Dedifferentiated amniotic fluid mesenchymal stem cell (primary cell): ENCODE measurements around the gene ARHGEF18.
"Not testable (repeated sequence)": the region's sequence is repeated elsewhere in the genome, so short reads cannot be mapped to it uniquely, and the experiment has no call there.

Source experiments
- DNase-seq: peaks from one replicate; pipeline ENCODE4 v3.0.0-alpha.2; 2016; ENCODE audit errors: extremely low spot score

ARHGEF18 gene

DNA sequence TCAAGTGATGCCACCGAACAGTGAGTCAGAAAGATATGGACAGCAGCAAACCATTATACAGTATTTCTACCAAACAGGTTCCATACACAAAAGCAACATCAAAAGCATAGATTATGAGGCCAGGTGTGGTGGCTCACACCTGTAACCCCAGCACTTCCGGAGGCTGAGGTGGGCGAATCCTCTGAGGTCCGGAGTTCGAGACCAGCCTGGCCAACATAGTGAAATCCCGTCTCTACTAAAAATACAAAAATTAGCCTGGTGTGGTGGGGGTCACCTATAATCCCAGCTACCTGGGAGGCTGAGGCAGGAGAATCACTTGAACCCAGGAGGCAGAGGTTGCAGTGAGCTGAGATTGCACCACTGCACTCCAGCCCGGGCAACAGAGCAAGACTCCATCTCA lies 1.7 kb upstream of the ARHGEF18 start:
- not testable (repeated sequence) for DNase-seq

DNA sequence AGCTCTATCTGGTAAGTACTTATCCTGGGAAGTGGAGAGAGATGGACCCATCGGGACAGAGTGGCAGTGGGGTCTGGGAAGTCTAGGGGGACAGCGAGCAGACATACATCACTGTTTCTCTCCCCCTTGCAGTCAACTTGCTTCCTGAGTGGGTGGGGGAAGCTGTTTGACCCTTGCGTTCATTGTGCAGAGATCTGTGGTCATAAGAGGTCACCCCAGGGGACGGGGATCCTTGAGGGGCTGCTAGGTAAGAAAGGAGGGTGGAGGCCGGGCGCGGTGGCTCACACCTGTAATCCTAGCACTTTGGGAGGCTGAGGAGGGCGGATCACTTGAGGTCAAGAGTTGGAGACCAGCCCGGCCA lies 474 bp downstream of the ARHGEF18 start:
- no peak for DNase-seq

DNA sequence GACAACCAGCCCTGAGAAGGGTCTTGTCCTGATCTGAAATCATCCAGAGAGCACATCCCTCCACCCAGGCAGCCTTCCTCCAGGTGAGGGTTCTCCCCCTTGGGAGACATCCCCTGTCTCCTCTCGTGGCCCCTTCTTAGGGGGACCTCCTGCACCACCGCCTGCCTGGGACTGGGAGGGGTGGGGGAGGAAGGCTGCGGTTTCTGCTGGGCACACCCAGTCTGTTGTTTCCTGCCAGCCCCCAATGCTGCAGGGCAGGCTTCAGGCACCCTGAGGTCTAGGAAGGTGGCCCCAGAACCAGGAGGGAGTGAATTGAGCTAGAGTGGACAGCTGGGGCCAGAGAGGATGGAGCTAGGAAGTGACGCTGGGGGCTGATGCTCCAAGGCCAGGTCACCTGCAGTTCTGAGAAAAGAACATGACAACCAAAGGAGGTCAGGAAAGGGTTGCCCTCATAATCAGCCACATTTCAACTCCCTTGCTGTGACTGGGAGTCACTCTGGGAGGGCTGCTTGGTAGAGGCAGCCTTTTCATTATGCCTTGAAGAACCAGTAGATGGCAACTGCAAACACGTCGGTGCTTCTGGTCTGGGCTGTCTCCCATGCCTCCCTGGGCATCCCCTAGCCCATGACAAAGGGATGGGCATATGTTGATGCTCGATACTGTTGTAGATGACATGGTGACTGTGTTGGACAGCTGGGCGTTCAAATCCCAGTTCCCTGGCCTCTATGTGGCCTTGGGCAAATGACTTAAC lies 1.4 kb downstream of the ARHGEF18 start:
- no peak for DNase-seq

DNA sequence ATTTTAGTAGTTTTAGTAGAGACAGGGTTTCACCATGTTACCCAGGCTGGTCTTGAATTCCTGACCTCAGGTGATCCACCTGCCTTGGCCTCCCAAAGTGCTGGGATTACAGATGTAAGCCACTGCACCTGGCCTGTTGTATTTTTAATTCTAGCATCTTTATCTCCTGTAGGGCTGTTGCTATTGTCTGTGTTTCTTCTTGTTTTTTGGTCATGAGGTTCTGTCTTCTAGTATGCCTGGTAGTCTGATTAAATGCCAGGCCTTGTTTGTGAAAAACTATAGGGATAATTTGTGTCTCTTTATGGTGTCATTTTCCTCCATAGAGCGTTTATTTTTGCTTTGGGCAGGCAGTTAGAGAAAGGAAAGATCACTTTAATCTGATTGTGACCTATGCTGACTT lies 3.1 kb downstream of the ARHGEF18 start:
- DNase-seq, result no peak

DNA sequence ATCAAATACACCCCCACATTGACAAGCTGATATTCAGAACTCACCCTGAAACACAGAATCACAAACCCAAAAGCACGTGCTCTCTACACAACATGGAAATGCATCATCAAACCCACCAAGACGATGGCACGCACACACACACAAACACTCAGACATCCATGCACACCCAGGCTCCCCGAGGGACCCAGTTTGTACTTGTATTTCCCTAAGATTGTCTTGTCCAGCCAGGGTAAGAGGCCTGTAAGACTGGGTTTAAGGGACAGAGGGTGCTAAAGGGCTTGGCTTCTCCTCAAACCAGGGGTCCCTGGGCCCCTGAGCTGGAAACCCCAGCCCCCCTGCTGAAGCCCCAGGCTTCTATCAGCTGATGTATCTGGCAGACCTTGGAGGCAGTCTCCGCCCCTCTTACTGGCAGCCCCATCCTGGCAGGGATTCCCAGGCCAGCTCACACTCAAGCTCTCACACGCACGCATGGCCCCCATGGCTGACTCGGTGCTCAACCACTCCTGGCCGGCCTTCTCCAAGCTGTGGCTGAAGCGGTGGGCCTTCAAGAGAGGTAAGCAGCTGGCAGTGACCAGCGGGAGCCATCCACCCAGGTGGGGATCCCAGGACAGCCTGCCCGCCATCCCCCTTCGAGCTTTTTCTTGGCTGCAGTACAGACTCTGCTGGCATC lies 6.5 kb downstream of the ARHGEF18 start:
- no peak for DNase-seq

DNA sequence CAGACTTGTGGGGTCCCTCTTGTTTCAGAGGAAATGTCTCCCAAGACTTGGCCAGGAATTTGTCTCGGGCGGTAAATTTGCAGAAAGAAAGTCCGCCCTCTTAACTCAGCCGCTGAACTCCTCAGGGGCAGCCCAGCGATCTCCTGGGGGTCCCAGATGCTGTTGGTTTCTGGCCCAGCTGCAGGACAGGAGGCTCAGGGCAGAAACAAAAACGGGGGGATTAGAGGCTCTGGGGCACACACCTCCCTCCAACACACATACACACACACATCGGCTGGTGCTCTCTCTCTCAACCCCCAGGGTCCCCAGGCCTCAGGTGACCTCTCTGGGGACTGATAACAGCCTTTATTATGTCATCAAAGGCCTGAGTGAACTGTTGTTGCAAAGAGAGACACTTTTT lies 7.1 kb downstream of the ARHGEF18 start:
- DNase-seq, result no peak

DNA sequence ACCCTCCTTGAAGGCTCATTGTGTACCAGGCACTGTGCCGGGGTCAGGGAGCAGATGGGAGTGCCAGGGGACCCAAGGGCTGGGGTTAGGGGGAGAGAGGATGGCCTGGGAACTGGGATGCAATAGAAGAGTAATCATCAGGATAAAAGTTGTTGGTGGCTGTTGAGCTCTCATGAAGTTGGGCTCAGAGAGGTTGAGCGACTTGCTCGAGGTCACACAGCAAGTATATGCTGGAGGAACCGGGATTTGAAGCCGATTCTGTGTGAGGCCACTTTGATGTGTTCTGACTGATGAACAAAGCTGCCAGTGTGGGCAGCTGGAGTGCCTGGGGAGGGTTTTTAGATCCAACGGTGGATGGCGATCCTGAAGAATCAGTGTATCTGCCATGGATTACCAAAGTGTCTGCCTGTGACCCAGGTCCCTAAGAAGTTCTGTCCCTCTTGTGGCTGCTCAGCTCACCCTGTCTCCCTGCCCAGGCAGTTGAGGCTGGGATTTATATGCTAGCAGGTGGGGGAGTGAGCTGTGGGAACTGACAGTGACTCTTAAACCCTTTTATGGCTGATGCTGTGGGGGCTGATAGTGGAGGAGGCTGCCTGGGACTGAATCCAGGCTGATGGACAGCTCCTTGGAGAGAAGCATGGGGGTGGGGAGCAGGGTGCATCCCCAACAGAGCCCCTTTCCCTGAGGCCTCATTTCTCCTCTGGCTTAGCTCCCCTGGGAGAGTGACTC lies 8.3 kb downstream of the ARHGEF18 start:
- no peak for DNase-seq

DNA sequence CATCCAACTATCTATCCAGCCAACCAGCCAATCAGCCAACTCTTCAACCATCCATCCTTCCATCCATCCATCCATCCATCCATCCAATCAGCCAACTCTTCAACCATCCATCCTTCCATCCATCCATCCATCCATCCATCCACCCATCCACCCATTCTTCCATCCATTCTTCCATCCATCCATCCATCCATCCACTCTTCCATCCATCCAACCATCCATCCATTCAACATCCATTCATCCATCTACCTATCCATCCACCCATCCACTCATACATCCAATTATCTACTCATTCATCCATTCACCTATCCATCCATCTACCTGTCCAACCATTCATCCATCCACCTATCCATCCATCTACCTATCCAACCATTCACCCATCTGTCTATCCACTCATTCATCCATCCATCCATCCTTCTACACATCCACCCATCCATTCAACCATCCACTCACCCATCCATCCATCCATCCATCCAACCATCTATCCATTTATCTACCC lies 9.4 kb downstream of the ARHGEF18 start:
- no peak for DNase-seq

DNA sequence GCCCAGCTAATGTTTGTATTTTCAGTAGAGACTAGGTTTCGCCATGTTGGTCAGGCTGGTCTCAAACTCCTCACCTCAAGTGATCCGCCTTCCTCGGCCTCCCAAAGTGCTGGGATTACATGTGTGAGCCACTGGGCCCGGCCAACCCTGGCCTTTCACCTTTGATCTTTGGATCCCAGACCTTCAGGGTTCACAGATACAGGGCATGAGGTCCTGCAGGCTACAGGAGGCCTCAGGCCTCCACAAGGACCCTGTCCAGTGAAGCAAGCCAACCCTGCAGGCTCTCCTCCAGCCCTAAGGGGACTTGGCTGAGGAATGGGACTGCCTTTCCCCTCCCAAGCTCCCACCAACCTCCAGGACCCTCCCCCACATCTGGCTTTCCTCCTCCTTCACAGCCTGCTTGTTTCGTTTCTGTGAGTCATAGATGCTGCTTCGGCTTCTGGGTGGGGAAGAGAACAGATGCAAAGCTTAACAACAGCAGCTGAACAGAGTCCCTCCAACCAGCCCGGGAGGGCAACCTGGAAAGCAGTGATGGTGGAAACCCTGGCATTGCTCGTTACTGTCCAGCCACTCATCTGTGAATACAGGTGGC lies 11.8 kb downstream of the ARHGEF18 start:
- DNase-seq, result no peak

DNA sequence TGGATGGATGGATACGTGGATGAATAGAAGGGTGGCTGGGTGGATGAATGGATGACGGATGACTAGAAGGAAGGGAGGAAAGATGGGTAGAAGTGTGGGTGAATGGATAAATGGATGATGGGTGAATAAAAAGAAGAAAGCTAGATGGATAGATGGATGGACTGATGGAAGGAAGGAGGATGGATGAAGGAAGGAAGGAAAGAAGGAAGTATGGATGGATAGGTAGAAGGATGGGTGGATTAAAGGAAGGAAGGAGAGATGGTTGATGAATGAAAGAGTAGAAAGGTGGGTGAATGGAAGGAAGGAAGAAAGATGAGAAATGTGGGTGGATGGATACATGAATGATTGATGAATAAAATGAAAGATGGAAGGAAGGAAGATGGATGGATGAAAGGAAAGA lies 14.5 kb downstream of the ARHGEF18 start:
- no peak for DNase-seq

DNA sequence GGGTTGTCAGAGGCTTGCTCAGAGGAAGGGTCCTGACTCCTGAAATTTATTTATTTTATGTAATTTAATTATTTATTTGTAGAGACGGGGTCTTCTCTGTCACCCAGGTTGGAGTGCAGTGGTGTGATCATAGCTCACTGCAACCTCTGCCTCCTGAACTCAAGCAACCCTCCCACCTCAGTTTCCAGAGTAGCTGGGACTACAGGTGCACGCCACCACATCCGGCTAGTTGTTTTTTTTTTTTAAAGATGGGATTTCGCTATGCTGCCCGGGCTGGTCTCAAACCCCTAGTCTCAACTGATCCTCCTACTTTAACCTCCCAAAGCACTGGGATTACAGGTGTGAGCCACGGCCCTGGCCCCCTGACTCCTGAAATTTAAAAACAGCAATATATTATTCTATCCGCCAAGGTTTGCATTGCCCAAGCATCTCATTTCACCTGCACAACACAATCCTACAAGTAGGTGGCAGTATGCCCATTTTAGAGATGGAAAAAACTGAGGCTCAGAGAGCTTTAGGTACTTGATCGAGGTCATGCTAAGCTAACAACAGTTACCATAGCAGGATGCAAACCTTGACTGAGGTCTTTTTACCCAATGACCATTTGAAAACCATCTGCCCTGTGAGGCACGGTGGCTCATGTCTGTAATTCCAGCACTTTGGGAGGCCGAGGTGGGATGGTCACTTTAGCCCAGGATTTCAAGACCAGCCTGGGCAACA lies 18.1 kb downstream of the ARHGEF18 start:
- DNase-seq, result no peak

DNA sequence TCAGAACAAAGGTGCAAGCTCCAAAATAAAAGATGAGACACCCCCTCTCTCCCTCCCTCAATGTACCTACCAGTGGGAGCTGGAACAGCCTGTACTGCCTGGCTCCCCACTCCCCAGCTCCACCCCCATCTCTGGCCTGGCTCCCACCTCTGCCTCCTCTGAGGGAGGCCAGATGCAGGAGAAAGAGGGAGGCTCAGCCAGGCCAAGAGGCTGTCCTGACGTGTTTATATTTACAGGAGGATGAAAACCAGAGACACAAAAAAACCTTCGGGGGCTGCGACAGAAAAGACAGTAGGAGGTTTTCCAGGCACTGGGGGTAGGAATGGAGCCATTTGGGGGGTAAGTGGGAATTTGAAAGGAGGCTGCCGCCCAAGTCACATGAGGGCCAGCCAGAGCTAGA lies 19.7 kb downstream of the ARHGEF18 start:
- DNase-seq, result no peak

DNA sequence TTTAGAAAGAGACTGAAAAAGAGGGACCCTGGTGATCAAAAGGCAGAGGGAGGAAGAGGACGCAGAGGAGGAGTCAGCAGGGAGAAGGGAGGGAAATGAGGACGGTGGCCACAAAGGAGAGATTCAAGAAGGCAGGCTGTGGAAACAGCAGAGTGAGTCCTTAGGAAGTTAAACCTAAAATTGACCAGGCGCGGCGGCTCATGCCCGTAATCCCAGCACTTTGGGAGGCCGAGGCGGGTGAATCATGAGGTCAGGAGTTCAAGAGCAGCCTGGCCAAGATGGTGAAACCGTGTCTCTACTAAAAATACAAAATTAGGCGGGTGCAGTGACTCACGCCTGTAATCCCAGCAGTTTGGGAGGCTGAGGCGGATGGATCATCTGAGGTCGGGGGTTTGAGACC lies 20.1 kb downstream of the ARHGEF18 start:
- not testable (repeated sequence) for DNase-seq

DNA sequence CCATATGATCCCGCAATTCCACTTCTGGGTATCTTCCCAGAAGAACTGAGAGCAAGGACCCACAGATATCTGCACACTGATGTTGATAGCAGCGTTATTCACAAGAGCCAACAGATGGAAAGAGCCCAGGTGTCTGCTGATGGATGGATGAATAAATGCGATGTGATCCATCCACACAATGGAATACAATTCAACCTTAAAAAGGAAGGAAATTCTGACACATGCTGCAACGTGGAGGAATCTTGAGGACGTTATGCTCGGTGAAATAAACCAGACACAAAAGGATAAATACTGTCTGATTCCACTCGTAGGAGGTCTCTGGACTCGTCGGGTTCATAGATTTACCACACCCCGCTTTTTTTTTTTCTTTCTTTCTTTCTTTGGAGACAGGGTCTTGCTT lies 21.8 kb downstream of the ARHGEF18 start:
- DNase-seq, result no peak

DNA sequence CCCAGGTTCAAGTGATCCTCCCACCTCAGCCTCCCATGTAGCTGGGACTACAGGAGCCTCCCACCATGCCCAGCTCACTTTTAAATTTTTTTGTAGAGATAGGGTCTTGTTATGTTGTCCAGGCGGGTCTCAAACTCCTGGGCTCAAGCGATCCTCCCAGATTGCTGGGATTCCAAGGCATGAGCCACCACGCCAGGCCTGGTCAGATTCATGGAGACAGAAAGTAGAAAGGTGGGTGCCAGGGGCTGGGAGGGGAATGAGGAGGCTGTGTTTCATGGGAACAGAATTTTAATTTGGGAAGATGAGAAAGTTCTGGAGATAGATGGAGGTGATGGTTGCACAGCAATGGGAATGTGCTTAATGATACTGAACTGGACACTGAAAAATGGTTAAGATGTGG lies 22.3 kb downstream of the ARHGEF18 start:
- DNase-seq, result no peak

DNA sequence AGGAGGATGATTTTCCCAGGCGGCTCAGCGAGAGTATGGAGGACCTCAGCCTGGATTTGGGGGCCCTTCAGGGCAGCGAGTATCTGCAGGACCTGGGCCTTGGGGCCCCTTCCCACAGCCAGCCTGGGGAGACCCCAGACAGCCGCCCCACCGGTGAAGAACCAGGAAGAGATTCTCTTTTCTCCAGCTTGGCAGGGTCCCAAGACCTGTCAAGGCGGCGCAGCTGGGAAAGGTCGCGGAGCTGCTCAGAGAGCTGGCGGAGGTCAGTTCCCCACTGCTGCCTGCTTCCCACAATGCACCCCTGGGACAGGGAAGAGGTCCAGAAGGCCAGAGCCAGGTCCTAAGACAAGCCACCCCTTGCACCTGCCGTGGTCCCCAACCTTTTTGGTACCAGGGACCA lies 24.1 kb downstream of the ARHGEF18 start:
- no peak for DNase-seq

DNA sequence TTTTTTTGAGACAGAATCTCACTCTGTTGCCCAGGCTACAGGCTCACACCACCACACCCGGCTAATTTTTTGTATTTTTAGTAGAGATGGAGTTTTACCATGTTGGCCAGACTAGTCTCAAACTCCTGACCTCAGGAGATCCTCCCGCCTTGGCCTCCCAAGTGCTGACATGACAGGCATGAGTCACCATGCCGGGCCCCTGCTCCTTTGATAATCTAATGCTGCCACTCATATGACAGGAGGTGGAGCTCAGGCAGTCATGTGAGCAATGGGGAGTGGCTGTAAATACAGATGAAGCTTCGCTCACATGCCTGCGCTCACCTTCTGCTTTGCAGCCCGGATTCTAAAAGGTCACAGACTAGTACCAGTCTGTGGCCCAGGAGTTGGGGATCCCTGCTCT lies 25.1 kb downstream of the ARHGEF18 start:
- no peak for DNase-seq

DNA sequence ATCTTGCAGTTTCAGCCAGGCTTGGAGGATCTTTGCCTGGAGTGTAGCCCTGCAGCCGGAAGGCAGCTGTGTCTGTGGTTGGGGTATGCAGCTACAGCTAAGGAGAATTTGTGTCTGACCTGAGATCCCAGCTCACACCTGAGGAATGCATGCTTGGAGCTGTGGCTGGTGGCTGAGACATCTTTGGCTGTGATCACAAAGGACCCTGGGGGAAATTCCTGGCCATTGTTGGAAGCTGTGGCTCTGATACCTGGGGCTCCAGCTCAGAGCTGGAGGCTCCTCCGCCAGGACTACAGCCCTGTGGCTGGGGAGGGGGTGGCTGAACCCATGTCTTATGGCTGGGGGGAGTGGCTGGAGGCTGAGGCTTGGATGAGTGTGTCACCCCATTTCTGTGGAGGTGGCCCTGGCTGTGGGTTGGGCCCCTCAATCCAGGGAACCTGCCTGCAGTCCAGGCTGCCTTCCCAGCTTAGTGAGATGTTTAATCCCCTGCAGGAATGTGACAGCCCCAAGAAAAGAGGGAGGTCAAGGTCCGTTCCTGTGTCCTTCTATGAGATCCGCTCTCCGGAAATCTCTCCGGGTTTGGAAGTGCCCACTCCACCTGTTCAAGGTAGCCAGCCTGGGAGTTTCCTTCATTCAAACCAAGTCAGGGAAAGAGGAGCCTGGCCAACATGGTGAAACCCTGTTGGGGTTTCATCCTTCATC lies 27.6 kb downstream of the ARHGEF18 start:
- no peak for DNase-seq

DNA sequence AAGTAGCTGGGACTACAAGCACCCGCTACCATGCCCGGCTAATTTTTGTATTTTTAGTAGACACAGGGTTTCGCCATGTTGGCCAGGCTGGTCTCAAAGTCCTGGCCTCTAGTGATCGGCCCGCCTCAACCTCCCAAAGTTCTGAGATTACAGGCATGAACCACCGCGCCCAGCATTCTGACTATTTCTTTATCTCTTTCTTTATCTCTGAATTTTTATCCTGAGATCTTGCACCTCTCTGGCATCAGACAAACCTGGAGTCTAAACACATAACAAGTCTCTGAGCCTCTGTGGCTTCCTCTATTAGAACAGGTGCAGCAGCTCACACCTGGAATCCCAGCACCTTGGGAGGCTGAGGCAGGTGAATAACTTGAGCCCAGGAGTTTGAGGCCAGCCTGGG lies 28.5 kb downstream of the ARHGEF18 start:
- no peak for DNase-seq

DNA sequence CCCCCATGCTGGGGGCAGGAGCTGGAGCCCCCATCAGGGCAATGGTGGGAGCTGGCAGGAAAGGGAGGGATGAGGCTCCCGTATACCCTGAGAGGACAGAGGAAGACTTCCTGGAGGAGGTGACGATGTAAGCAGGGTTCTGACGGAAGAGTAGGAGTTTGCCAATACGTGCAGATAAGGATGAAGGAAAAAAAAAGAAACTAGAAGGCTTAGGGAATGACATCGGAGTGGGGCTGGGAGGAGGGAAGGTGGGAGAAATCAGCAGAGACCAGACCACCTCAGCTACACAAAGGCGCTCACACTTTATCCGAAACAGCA lies 32.3 kb downstream of the ARHGEF18 start:
- no peak for DNase-seq

DNA sequence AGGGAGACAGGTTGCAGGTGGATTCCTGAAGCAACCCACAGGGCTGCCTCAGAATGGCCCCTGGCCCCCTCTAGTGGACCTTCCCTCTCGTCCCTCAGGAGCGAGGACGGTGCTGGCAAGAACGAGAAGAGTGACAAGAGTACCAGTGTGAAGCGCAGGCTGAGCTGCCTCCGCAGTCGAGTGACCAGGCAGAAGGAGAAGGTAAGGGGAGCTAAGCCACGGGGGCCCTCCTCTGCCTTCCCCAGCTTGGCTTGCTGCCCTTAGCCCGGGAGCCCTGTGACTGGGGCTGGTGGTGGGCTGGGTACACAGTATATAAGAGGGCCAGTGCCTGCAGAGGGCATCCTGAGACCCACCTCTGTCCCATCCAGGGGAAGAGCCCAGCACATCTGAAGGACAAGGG lies 34.0 kb downstream of the ARHGEF18 start:
- DNase-seq, result no peak
